A549 (cell line): ENCODE measurements around the gene IFITM5.

Experiments
- BHLHE40 ChIP-seq: IDR thresholded peaks from 2 replicates; pipeline ENCODE4 v1.6.1; 2012; ENCODE audit warnings: low read depth, low read length, inconsistent platforms
- CHD4 ChIP-seq: fragments of 200-600 bp; sonication (generic); IDR thresholded peaks from 2 replicates; pipeline ENCODE4 v1.6.1; 2016; ENCODE audit warnings: antibody characterized with exemption, mild to moderate bottlenecking, borderline replicate concordance
- JUNB ChIP-seq: fragments of >200 bp; sonication (Bioruptor Twin); formaldehyde crosslinking; IDR thresholded peaks from 2 replicates; pipeline ENCODE4 v1.6.1; 2016
- KDM5A ChIP-seq: fragments of 200-600 bp; sonication (generic); IDR thresholded peaks from 2 replicates; pipeline ENCODE4 v1.6.1; 2016; ENCODE audit warnings: antibody characterized with exemption, mild to moderate bottlenecking
- MAFK ChIP-seq: fragments of 450-650 bp; IDR thresholded peaks from 2 replicates; pipeline ENCODE4 v1.6.1; 2014; ENCODE audit not compliant: partially characterized antibody
- NR3C1 ChIP-seq: fragments of >200 bp; sonication (Bioruptor Twin); formaldehyde crosslinking; IDR thresholded peaks from 3 replicates; pipeline ENCODE4 v1.6.1; 2017
- PHF8 ChIP-seq: fragments of 200-600 bp; sonication (generic); IDR thresholded peaks from 2 replicates; pipeline ENCODE4 v1.6.1; 2016; ENCODE audit warnings: low read depth, mild to moderate bottlenecking, antibody characterized with exemption, moderate library complexity, borderline replicate concordance
- RAD21 ChIP-seq, 2 experiments: fragments of >200 bp in 1 of 2; sonication (Bioruptor Twin) in 1 of 2; formaldehyde crosslinking in 1 of 2; IDR thresholded peaks in 1 of 2; conservative IDR thresholded peaks in 1 of 2; 2 replicates in 1 of 2; 3 replicates in 1 of 2; pipeline ENCODE4 v1.6.1; 2012 to 2018; ENCODE audit warnings: inconsistent platforms in 1 of 2
- RARB ChIP-seq: fragments of 250-450 bp; sonication (Bioruptor Pico); IDR thresholded peaks from 2 replicates; pipeline ENCODE4 v1.8.0; 2021; ENCODE audit warnings: mild to moderate bottlenecking, moderate library complexity
- RFX5 ChIP-seq: fragments of 450-650 bp; IDR thresholded peaks from 2 replicates; pipeline ENCODE4 v1.7.1; 2014; ENCODE audit warnings: antibody characterized with exemption, mild to moderate bottlenecking, moderate library complexity
- SMC3 ChIP-seq: fragments of >200 bp; sonication (Bioruptor Twin); formaldehyde crosslinking; IDR thresholded peaks from 3 replicates; pipeline ENCODE4 v1.6.1; 2018; ENCODE audit warnings: inconsistent platforms
- TP53 ChIP-seq: fragments of 250-450 bp; sonication (Bioruptor Pico); IDR thresholded peaks from 2 replicates; pipeline ENCODE4 v1.5.0; 2021; ENCODE audit warnings: mild to moderate bottlenecking, moderate library complexity
- TF ChIP-seq, protein P1 (sequence below): fragments of >200 bp; sonication (Bioruptor Twin); formaldehyde crosslinking; IDR thresholded peaks from 3 replicates; pipeline ENCODE4 v1.5.1; 2016
- TF ChIP-seq, protein P2 (sequence below): IDR thresholded peaks from 2 replicates; pipeline ENCODE4 v1.6.1; 2012

- TF ChIP-seq KDM5A (no peak), RFX5 (no peak), TP53 (CRISPR knock-in tag) (no peak), RARB (CRISPR knock-in tag) (no peak), RAD21 (conservative IDR thresholded peaks at IDR 0.05 in 1 of 2, IDR thresholded peaks at IDR 0.05 in 1 of 2) (no peak), JUNB (no peak), NR3C1 (no peak), PHF8 (no peak), CHD4 (no peak), MAFK (no peak), BHLHE40 (no peak), SMC3 (no peak)
- TF ChIP-seq, protein P1, sequence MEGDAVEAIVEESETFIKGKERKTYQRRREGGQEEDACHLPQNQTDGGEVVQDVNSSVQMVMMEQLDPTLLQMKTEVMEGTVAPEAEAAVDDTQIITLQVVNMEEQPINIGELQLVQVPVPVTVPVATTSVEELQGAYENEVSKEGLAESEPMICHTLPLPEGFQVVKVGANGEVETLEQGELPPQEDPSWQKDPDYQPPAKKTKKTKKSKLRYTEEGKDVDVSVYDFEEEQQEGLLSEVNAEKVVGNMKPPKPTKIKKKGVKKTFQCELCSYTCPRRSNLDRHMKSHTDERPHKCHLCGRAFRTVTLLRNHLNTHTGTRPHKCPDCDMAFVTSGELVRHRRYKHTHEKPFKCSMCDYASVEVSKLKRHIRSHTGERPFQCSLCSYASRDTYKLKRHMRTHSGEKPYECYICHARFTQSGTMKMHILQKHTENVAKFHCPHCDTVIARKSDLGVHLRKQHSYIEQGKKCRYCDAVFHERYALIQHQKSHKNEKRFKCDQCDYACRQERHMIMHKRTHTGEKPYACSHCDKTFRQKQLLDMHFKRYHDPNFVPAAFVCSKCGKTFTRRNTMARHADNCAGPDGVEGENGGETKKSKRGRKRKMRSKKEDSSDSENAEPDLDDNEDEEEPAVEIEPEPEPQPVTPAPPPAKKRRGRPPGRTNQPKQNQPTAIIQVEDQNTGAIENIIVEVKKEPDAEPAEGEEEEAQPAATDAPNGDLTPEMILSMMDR, result no peak
- TF ChIP-seq, protein P2, sequence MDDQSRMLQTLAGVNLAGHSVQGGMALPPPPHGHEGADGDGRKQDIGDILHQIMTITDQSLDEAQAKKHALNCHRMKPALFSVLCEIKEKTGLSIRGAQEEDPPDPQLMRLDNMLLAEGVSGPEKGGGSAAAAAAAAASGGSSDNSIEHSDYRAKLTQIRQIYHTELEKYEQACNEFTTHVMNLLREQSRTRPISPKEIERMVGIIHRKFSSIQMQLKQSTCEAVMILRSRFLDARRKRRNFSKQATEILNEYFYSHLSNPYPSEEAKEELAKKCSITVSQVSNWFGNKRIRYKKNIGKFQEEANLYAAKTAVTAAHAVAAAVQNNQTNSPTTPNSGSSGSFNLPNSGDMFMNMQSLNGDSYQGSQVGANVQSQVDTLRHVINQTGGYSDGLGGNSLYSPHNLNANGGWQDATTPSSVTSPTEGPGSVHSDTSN, result no peak
These were observed 28.2 kb upstream of the IFITM5 start for GRCh38 chr11:327581-327923.
